ENCODE results near the gene PLA1A.

PLA1A gene

GRCh38 chr3:119620899-119621298 is 23.2 kb downstream of the PLA1A start:
- no peak for TF ChIP-seq CTCF (IDR thresholded peaks at IDR 0.05; ENCODE audit: low read depth, low read length)

GRCh38 chr3:119624002-119624720 is 26.5 kb downstream of the PLA1A start:
- no peak for TF ChIP-seq CTCF (IDR thresholded peaks at IDR 0.05; ENCODE audit: low read depth, low read length)
- no peak overlapping the region for H3K4me3 ChIP-seq (ENCODE audit: low read depth, low read length)

More at GRCh38 chr3:119620899-119621298, 23.2 kb downstream of the PLA1A start:
- H3K4me3 ChIP-seq (ENCODE audit: low read depth, low read length), result no peak overlapping the region

DNA sequence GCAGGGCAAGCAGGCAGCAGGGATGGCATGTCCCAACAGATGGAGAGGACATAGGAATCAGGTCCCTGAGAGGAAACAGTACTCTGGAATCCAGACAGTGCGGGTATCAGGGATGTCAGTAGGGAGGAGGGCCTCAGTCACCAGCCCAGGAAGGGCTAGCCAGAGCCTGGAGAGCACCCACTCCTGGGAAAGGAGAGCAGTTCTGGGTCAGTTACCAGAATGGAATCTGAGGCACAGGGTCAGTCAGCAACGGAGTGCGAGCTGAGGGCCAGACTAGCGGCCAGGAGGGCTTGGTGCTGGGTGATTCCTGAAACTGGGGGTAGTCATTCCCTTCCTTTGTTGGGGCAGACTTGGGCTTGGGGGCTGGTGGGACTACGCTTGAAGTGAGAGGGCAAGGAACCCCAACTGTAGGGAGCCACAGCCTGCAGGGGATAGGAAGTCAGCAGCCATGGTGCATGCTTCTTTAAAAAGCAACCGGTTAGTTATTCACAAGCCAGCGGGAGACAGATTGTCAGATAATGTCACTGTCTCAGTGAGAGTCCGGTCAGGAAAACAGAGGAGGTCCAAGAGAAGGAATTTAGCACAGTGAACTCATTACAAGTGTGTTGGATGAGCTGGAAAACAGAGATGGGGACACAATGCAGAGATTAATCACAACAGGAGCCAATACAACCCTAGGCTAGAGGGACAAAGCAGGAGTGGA is 27.9 kb downstream of the PLA1A start:
- no peak for TF ChIP-seq CTCF (IDR thresholded peaks at IDR 0.05; ENCODE audit: low read depth, low read length)
- H3K4me3 ChIP-seq (ENCODE audit: low read depth, low read length), result no peak overlapping the region

GRCh38 chr3:119626196-119626595 is 28.5 kb downstream of the PLA1A start:
- no peak overlapping the region for H3K4me3 ChIP-seq (ENCODE audit: low read depth, low read length)

GRCh38 chr3:119627461-119627860 is 29.8 kb downstream of the PLA1A start:
- TF ChIP-seq CTCF (IDR thresholded peaks at IDR 0.05; ENCODE audit: low read depth, low read length), result no peak
- no peak overlapping the region for H3K4me3 ChIP-seq (ENCODE audit: low read depth, low read length)

More at GRCh38 chr3:119626196-119626595, 28.5 kb downstream of the PLA1A start:
- TF ChIP-seq CTCF (IDR thresholded peaks at IDR 0.05; ENCODE audit: low read depth, low read length), result no peak

- H3K4me3 ChIP-seq (ENCODE audit: low read depth, low read length), result no peak overlapping the region
- TF ChIP-seq CTCF (IDR thresholded peaks at IDR 0.05; ENCODE audit: low read depth, low read length), result no peak
Observed at GRCh38 chr3:119628390-119628789, 30.7 kb downstream of the PLA1A start.

DNA sequence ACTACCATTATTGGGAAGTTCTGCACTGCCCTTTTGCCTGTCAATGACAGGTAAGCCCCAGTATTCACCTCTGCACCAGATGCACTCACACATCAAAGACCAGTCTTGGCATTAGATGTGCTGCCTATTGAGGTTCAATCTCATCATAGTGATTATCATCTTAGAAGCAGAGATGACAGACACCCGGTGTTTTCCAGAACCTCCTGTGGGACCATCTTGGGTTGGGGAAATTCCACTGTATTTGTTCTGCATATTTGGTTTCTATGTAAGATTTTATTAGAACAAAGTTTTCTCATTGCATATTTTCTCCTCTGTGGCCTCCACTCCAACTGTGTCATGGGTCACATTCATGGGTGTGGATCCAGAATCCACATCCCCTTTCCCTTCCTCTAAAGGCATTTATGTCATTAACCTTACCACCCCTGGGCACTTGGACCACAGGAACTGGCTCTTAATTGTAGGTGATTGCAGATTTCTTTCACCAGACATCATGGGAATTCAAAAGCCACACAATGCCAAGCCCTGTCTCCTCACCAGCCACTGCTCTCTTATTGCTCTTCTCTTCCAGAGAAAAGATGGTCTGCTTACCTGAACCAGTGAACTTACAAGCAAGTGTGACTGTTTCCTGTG is 31.2 kb downstream of the PLA1A start:
- H3K4me3 ChIP-seq (ENCODE audit: low read depth, low read length), result no peak overlapping the region
- no peak for TF ChIP-seq CTCF (IDR thresholded peaks at IDR 0.05; ENCODE audit: low read depth, low read length)

Measured in WI38 (cell line).